ENCODE results near the gene POLR3K. TPM values are rescaled to one million over a fixed set of nuclear protein-coding genes. Genes with fewer than 3 reads are reported as not detected.

The POLR3K gene
- total RNA-seq, 1 experiment from 2014 or later = 53.6 TPM

GRCh38 chr16:62283-62967 is 9.0 kb upstream of the POLR3K start:
- DNase-seq = no peak
- no peaks in the 10 kb centered on the region for H3K27me3 ChIP-seq (ENCODE audit: insufficient read depth, low read length)
- no peak overlapping the region for H2BK15ac ChIP-seq (ENCODE audit: low read depth, low read length)
- no peak overlapping the region for H2BK120ac ChIP-seq (ENCODE audit: low read depth, low read length, poor library complexity, severe bottlenecking)
- no peak overlapping the region for H3K14ac ChIP-seq (ENCODE audit: insufficient read depth, low read length)
- H2AK5ac ChIP-seq (ENCODE audit: insufficient read length, low read length) = no peak overlapping the region
- H3K4me2 ChIP-seq (ENCODE audit: insufficient read depth, insufficient read length, low read length) = no peak overlapping the region
- H3K27ac Mint-ChIP-seq = no peak overlapping the region
- no peaks in the 10 kb centered on the region for H3K9me3 ChIP-seq (ENCODE audit: control insufficient read depth, low read depth, low read length)
- no peak overlapping the region for H3K27ac ChIP-seq (ENCODE audit: insufficient read length, low read depth, low read length)
- H3K56ac ChIP-seq (ENCODE audit: insufficient read length, low read depth, low read length) = no peak overlapping the region
- H3K4me1 Mint-ChIP-seq = peaks cover 4 to 8% of the 10 kb centered on the region in 2 experiments
- no peak overlapping the region for H2BK12ac ChIP-seq (ENCODE audit: insufficient read length, low read depth, low read length)
- H3T11ph ChIP-seq (ENCODE audit: low read length) = no peak overlapping the region
- H4K8ac ChIP-seq (replicated peaks; ENCODE audit: insufficient read length, low read depth, low read length) = no peak overlapping the region
- H3K18ac ChIP-seq (ENCODE audit: insufficient read length, low read depth, low read length) = no peak overlapping the region
- peaks cover 1% of the 10 kb centered on the region; the same call in 1 of the 2 replicates for H3K27me3 Mint-ChIP-seq (ENCODE audit: low read depth)
- no peak overlapping the region for H3K9ac ChIP-seq (ENCODE audit: extremely low read depth, insufficient read length, low read length)
- H2AFZ ChIP-seq (ENCODE audit: low read length) = no peak overlapping the region
- TF ChIP-seq CTCF (conservative IDR thresholded peaks at IDR 0.05) = no peak
- no peaks in the 10 kb centered on the region for H3K4me1 ChIP-seq (ENCODE audit: insufficient read depth, low read length)
- no peak overlapping the region for H2BK5ac ChIP-seq (ENCODE audit: insufficient read length, low read length)
- H4K91ac ChIP-seq (ENCODE audit: insufficient read length, low read depth, low read length) = no peak overlapping the region
- H3K23me2 ChIP-seq (ENCODE audit: insufficient read length, low read depth, low read length, poor library complexity, severe bottlenecking) = no peaks in the 10 kb centered on the region
- no peaks in the 10 kb centered on the region for H3K9me3 Mint-ChIP-seq
- H3K79me2 ChIP-seq (ENCODE audit: insufficient read depth, low read length) = no peaks in the 10 kb centered on the region
- H2BK20ac ChIP-seq (ENCODE audit: low read depth, low read length, poor library complexity, severe bottlenecking) = no peak overlapping the region
- no peak overlapping the region for H3K4me3 Mint-ChIP-seq
- H3K4ac ChIP-seq (ENCODE audit: low read depth, low read length) = no peak overlapping the region
- H3K79me1 ChIP-seq (ENCODE audit: insufficient read depth, low read depth, low read length, poor library complexity, severe bottlenecking) = no peaks in the 10 kb centered on the region
- H4K20me1 ChIP-seq (ENCODE audit: control insufficient read depth, insufficient read depth, insufficient read length) = no peaks in the 10 kb centered on the region
- no peak overlapping the region for H4K5ac ChIP-seq (ENCODE audit: insufficient read length, low read depth, low read length)
- peaks cover 20 to 48% (median 44%) of the 10 kb centered on the region in 3 experiments; a peak in 6 of 7 replicates for H3K36me3 Mint-ChIP-seq (ENCODE audit: insufficient read depth in 1 of 3, low read depth in 3 of 3)
- no peak overlapping the region for H3K23ac ChIP-seq (ENCODE audit: insufficient read length, low read depth, low read length)
- no CpG with 5 or more reads among the region's 34 CpGs for WGBS (ENCODE audit: extremely low coverage, insufficient read length, low lambda C conversion rate)

All from H9 (cell line).